DMS153 (cell line): ENCODE results near the gene CAPN11.
A peak's percentile ranks its signal among the peaks of the same experiment; 100 is the strongest.

Experiments
- DNase-seq: peaks from one replicate; lab custom pipeline; 2025; lab: John Stamatoyannopoulos, UW

The CAPN11 gene

DNA sequence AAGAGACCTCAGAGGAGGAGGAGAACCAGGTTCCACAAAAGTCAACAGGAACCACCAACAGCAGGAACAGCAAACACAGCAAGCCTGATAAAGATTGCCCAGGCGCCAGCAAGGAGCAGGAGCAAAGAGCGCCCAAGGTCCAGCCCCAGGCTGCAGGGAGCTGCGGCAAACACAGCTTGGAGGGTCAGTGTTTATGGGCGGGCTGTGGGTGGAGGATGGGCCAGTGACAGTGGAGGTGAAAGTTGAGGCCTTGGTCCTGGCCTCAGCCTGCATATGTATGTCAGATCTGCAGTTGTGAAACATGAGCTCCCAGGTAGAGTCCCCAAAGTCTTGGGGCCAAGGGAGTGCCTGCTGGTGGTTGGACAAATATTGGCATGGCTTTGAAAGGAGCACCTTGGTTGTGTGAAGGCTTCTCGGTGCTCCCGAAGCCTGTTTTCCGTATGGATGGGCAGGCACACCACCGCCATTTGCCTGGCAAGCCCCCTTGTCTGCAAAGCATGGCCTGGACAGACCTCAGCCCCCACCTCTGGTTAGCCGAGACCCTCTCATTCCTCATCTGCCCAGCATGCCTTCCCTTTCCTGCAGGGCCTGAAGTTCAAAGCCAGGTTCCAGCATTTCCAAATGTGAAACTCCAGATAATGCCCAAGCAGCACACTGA is 2.0 kb upstream of the CAPN11 start:
- no peak for DNase-seq

GRCh38 chr6:44157152-44157521 is 1.5 kb upstream of the CAPN11 start:
- DNase-seq = no peak

GRCh38 chr6:44161997-44162338 is 3.3 kb downstream of the CAPN11 start:
- no peak for DNase-seq

GRCh38 chr6:44162876-44163625 is 4.4 kb downstream of the CAPN11 start:
- no peak for DNase-seq

DNA sequence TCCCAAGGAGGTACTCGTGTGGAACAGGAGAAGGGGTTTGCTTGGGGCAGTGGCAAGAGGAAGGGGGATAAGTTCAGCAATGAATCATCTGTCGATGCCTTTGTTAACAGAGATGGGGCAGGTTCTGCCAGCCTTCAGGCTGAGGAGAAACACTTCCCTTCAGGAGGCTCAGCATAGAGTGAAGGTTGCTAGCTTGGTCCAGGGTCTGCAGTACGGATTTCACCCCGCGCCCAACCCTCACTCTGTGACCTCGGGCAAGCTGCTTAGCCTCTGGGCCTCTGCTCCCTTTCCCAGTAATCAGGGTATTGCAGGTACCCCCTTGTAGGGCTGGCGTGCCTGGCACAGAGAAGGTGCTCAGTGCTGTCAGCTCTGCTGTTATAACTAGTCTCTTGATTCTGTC is 7.5 kb downstream of the CAPN11 start:
- DNase-seq = no peak

DNA sequence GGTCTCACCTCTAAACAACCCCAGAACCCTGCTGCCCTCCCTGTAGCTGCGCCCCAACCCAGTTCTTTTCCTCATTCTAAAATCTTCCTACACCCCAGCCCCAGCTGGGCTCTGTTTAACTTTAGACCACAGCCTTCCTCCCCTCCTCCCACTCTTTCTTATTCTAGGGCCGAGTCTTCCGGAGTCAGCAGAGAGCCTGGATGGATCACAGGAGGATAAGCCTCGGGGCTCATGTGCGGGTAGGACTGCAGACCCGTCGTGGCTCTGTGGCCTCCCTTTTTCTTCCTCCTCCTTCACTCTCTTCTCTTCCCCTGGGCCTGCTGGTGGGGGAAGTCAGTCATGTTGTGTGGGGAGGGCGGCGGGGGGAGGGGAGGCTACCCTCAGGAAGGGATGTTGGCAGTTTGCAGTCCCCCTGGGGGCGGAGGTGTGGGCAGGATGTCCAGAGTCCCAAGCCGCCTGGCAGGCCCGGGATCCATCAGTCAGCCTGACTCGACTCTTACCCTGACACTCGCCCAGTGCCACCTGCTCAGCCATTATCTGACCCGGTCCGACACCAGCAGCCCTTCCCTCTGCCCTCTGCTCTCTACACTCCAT is 8.1 kb downstream of the CAPN11 start:
- no peak for DNase-seq

GRCh38 chr6:44167567-44167966 is 8.9 kb downstream of the CAPN11 start:
- no peak for DNase-seq

- DNase-seq = no peak
Measured at GRCh38 chr6:44169154-44169553, 10.5 kb downstream of the CAPN11 start.

- DNase-seq = no peak
Measured at GRCh38 chr6:44169886-44170570, 11.4 kb downstream of the CAPN11 start.

GRCh38 chr6:44171899-44172546 is 13.4 kb downstream of the CAPN11 start:
- DNase-seq = no peak

DNA sequence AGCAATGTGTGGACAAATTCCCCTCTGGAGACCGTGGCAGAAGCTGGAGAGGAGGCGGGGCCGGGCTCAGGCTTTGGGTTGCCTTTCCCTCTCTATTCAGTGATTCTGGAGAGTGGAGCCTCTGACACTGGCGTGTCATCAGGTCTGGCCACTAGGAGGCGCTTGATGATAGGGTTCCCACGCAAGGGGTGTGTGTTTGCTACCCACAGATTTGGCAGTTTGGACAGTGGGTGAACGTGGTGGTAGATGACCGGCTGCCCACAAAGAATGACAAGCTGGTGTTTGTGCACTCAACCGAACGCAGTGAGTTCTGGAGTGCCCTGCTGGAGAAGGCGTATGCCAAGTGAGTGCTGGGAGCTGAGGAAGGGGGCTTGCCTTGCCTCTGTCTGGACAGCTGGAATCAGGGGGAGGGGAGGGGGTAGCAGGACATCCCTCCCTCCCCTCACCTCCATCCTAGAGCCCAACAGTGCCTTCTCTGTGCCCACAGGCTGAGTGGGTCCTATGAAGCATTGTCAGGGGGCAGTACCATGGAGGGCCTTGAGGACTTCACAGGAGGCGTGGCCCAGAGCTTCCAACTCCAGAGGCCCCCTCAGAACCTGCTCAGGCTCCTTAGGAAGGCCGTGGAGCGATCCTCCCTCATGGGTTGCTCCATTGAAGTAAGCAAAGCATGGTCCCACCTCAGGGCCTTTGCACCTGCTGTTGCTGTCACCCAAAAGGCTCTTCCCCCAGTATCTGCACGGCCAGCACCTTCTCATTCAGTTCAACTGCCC is 14.3 kb downstream of the CAPN11 start:
- peak; percentile 52 for DNase-seq

- no peak for DNase-seq
Measured at GRCh38 chr6:44176130-44176761, 17.6 kb downstream of the CAPN11 start.

DNA sequence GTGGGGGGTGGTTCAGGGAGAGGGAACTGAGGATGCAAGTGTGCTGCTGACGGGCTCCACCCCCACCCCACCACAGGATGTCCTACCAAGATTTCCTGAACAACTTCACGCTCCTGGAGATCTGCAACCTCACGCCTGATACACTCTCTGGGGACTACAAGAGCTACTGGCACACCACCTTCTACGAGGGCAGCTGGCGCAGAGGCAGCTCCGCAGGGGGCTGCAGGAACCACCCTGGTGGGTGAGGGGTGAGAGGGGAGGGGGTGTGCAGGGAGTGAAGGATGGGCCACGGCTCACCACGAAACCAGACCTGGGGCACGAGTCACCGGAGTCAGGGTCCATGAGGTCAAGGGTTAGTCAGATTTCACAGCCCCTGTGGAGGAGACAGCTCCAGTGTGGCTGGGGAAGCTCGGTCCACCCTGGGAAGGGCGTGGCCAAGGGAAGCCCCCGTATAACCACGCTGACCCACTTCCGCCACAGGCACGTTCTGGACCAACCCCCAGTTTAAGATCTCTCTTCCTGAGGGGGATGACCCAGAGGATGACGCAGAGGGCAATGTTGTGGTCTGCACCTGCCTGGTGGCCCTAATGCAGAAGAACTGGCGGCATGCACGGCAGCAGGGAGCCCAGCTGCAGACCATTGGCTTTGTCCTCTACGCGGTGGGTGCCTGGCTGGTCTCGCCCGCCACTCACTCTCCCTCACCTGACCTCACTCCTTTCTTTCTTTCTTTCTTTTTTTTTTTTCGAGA is 18.3 kb downstream of the CAPN11 start:
- DNase-seq = no peak

DNA sequence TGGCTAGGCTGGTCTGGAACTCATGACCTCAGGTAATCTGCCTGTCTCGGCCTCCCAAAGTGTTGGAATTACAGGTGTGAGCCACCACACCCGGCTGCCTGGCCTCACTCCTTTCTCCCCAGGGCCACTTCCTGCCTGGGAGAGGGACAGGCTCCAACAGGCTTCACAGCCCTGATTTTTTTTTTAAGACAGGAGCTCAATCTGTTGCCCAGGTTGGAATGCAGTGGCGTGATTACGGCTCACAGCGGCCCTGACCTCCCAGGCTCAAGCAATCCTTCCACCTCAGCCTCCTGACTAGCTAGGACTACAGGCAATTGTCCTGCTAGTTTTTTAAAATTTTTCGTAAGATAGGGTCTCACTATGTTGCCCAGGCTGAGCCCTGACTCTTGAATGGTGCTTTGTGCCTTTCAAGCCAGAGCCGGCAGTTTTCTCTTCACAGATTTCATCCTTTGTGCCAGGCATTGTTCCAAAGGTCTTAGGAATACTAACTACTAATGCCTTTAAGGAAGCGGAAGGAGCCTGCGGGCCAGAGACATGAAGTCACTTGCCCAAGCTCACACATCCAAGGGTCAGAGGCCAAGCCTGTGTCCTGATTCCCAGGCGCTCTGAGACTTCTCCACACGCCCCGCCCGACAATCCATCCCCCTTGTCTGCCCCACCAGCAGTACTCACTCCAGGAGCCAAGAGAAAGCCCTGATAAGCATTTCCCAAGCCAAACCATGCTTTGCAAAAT is 19.2 kb downstream of the CAPN11 start:
- DNase-seq = no peak

DNA sequence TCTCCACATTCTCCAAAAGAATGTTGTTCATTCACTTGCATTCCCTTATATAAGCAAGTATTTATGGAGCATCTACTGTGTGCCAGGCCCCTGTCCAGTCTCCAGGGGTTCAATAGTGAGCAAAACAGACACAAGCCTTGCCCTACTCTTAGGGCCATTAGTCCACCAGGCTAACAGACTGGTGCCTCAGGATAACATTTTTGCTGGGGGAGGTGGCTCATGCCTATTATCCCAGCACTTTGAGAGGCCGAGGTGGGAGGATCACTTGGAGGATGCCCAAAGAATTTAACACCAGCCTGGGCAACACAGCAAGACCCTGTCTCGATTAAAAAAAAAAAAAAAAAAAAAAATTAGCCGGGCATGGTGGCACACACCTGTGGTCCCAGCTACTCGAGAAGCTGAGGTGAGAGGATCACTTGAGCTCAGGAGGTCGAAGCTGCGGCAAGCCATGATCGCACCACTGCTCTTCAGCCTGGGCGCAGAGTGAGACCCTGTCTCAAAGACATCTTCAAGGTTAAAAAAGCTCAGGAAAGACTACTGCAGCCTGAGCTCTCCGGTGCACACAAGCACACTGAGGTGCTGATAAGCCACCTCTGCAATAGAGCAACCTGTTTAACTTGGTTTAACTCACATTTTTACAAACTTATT is 19.9 kb downstream of the CAPN11 start:
- no peak for DNase-seq

- DNase-seq = no peak
Measured at GRCh38 chr6:44179072-44179536, 20.5 kb downstream of the CAPN11 start.

DNA sequence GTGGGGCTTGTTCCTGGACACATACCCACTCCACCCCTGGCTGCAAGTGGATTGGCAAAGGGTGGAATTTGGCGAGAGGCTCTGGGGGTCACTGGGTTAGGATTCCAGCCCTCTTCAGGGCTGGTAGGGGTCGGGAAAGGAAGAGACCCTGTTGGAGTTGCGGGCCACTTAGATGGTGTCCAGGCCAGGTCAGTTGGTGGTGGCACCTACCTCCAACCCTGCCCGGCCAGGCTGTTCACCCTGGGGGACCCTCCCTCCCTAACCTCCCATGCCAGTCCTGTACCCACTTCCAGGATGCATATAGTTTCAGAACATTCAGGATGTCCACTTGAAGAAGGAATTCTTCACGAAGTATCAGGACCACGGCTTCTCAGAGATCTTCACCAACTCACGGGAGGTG is 21.0 kb downstream of the CAPN11 start:
- DNase-seq = no peak

GRCh38 chr6:44180406-44180805 is 21.8 kb downstream of the CAPN11 start:
- no peak for DNase-seq

GRCh38 chr6:44180886-44181285 is 22.3 kb downstream of the CAPN11 start:
- DNase-seq = no peak
